GM23338 (cell line): ENCODE data around the gene SCG2. TPM values are rescaled to one million over a fixed set of nuclear protein-coding genes. Genes with fewer than 3 reads are reported as not detected.

Experiments
- ATAC-seq: fragments of 200-7000 bp; cut with Tn5 transposase; 3 replicates; pipeline ENCODE4 v1.9.1; 2020
- DNase-seq: peaks from one replicate; pipeline ENCODE4 v3.0.0-alpha.2; 2015; ENCODE audit warnings: low spot score
- H2AFZ ChIP-seq: fragments of 200-600 bp; sonication (generic); 2 replicates; pipeline ENCODE4 v1.8.0; 2016; ENCODE audit warnings: antibody characterized with exemption, mild to moderate bottlenecking, moderate library complexity
- H3F3A ChIP-seq: fragments of 200-600 bp; sonication (generic); replicated peaks from 2 replicates; pipeline ENCODE4 v1.8.0; 2017; ENCODE audit warnings: antibody characterized with exemption, mixed run types, low read depth
- H3K27ac ChIP-seq: fragments of 200-600 bp; sonication (generic); 2 replicates; pipeline ENCODE4 v1.6.1; 2016; ENCODE audit warnings: low read depth
- H3K27me3 ChIP-seq: fragments of 200-600 bp; sonication (generic); 2 replicates; pipeline ENCODE4 v1.8.0; 2016; ENCODE audit warnings: mild to moderate bottlenecking, mixed run types, moderate library complexity; ENCODE audit not compliant: insufficient read depth
- H3K36me3 ChIP-seq: fragments of 200-600 bp; sonication (generic); 2 replicates; pipeline ENCODE4 v1.8.0; 2016; ENCODE audit warnings: mild to moderate bottlenecking; ENCODE audit not compliant: insufficient read depth
- H3K4me1 ChIP-seq: fragments of 200-600 bp; sonication (generic); 2 replicates; pipeline ENCODE4 v1.8.0; 2016; ENCODE audit warnings: mild to moderate bottlenecking, moderate library complexity; ENCODE audit not compliant: insufficient read depth
- H3K4me2 ChIP-seq: fragments of 200-600 bp; sonication (generic); 2 replicates; pipeline ENCODE4 v1.7.1; 2017; ENCODE audit warnings: mixed run types
- H3K4me3 ChIP-seq: fragments of 200-600 bp; sonication (generic); 2 replicates; pipeline ENCODE4 v1.6.1; 2016; ENCODE audit warnings: mixed run types
- H3K79me2 ChIP-seq: fragments of 200-600 bp; sonication (generic); replicated peaks from 2 replicates; pipeline ENCODE4 v1.8.0; 2017; ENCODE audit warnings: mild to moderate bottlenecking; ENCODE audit not compliant: insufficient read depth
- H3K9me2 ChIP-seq: fragments of 200-600 bp; sonication (generic); 2 replicates; pipeline ENCODE4 v1.8.0; 2017; ENCODE audit not compliant: insufficient read depth
- H4K20me1 ChIP-seq: fragments of 200-600 bp; sonication (generic); replicated peaks from 2 replicates; pipeline ENCODE4 v1.8.0; 2017; ENCODE audit warnings: mild to moderate bottlenecking; ENCODE audit not compliant: insufficient read depth
- H3K27ac Mint-ChIP-seq: 2 replicates; pipeline ENCODE4 v1.8.0; 2020; ENCODE audit warnings: inconsistent platforms, mild to moderate bottlenecking, moderate library complexity, mixed read lengths
- H3K27me3 Mint-ChIP-seq: 3 replicates; pipeline ENCODE4 v1.8.0; 2022; ENCODE audit warnings: low read depth, mild to moderate bottlenecking, moderate library complexity, mixed read lengths, inconsistent platforms; ENCODE audit not compliant: insufficient read depth, poor library complexity
- H3K36me3 Mint-ChIP-seq: 3 replicates; pipeline ENCODE4 v1.8.0; 2021; ENCODE audit warnings: low read depth, mild to moderate bottlenecking, inconsistent platforms, moderate library complexity, mixed read lengths
- H3K4me1 Mint-ChIP-seq: 3 replicates; pipeline ENCODE4 v1.8.0; 2020; ENCODE audit warnings: mild to moderate bottlenecking, inconsistent platforms, mixed read lengths
- H3K4me3 Mint-ChIP-seq: 3 replicates; pipeline ENCODE4 v1.8.0; 2021; ENCODE audit warnings: moderate library complexity, mild to moderate bottlenecking, inconsistent platforms, mixed read lengths
- H3K9me3 Mint-ChIP-seq: 3 replicates; pipeline ENCODE4 v1.8.0; 2020; ENCODE audit warnings: moderate library complexity, mild to moderate bottlenecking, inconsistent platforms, mixed read lengths
- EZH2 ChIP-seq: fragments of 200-600 bp; sonication (generic); IDR thresholded peaks from one replicate; pipeline ENCODE4 v1.8.0; 2017; ENCODE audit warnings: antibody characterized with exemption, mild to moderate bottlenecking, low read depth; ENCODE audit not compliant: unreplicated experiment
- EZH2phosphoT487 ChIP-seq: fragments of 200-600 bp; sonication (generic); IDR thresholded peaks from one replicate; pipeline ENCODE4 v1.8.1; 2018; ENCODE audit warnings: antibody characterized with exemption; ENCODE audit not compliant: unreplicated experiment
- NANOG ChIP-seq: IDR thresholded peaks from 2 replicates; pipeline ENCODE4 v1.6.1; 2016; ENCODE audit warnings: antibody characterized with exemption, borderline replicate concordance
- POLR2AphosphoS5 ChIP-seq: IDR thresholded peaks from 2 replicates; pipeline ENCODE4 v1.6.1; 2016; ENCODE audit warnings: antibody characterized with exemption, low read depth
- REST ChIP-seq: IDR thresholded peaks from one replicate; pipeline ENCODE4 v1.6.1; 2018; ENCODE audit warnings: antibody characterized with exemption; ENCODE audit not compliant: unreplicated experiment
- ZNF462 ChIP-seq: fragments of 250-450 bp; sonication (Bioruptor Pico); IDR thresholded peaks from 2 replicates; pipeline ENCODE4 v1.5.0; 2020; ENCODE audit warnings: mild to moderate bottlenecking, moderate library complexity
- polyA plus RNA-seq: library from polyadenylated mRNA; unstranded; fragments of >200 nt; fragmentation: Nextera tagmentation; extraction: Ambion mirVana; gene quantifications from 2 replicates; pipeline ENCODE4 v1.2.1, GENCODE V29; 2016
- total RNA-seq: library from RNA; depleted of rRNA; stranded (reverse); fragments of >200 nt; shearing (Covaris generic); gene quantifications from 2 replicates; pipeline ENCODE4 v1.2.3, GENCODE V29; 2014

Gene SCG2
- total and polyA plus RNA-seq, 2 experiments from 2014 or later: 0.18 to 0.31 TPM

- no peak for ATAC-seq
- H3K4me3 Mint-ChIP-seq: no peak overlapping the region
These were observed 32.9 kb upstream of the SCG2 start for GRCh38 chr2:223635080-223635479.

More at GRCh38 chr2:223635080-223635479, 32.9 kb upstream of the SCG2 start:
- H3K27ac ChIP-seq: no peak overlapping the region
- no peaks in the 10 kb centered on the region for H3K9me2 ChIP-seq
- no peak overlapping the region for H2AFZ ChIP-seq
- no peaks in the 10 kb centered on the region for H3K79me2 ChIP-seq
- no peaks in the 10 kb centered on the region for H3K4me1 Mint-ChIP-seq
- H3F3A ChIP-seq: no peaks in the 10 kb centered on the region
- peaks cover 2% of the 10 kb centered on the region for H3K27me3 Mint-ChIP-seq
- no peaks in the 10 kb centered on the region; the same call in 1 of the 2 replicates for H4K20me1 ChIP-seq
- peaks cover 12% of the 10 kb centered on the region; the same call in 2 of the 3 replicates for H3K9me3 Mint-ChIP-seq
- H3K27me3 ChIP-seq: 0 out of 2 replicates have a peak, but pooled peaks cover 4% of the 10 kb centered on the region
- H3K4me3 ChIP-seq: no peak overlapping the region
- H3K4me1 ChIP-seq: no peaks in the 10 kb centered on the region
- TF ChIP-seq REST (no peak), POLR2AphosphoS5 (no peak), ZNF462 (CRISPR knock-in tag) (no peak), NANOG (no peak), EZH2phosphoT487 (no peak), EZH2 (no peak)
- no peak overlapping the region for H3K4me2 ChIP-seq
- DNase-seq: no peak
- no peak overlapping the region for H3K27ac Mint-ChIP-seq
- no peaks in the 10 kb centered on the region for H3K36me3 ChIP-seq
- H3K36me3 Mint-ChIP-seq: peaks cover 16% of the 10 kb centered on the region; the same call in 2 of the 3 replicates
